ENCODE results near the gene CDH4. TPM values are rescaled to one million over a fixed set of nuclear protein-coding genes. Genes with fewer than 3 reads are reported as not detected.
A peak's percentile ranks its signal among the peaks of the same experiment; 100 is the strongest.

The CDH4 gene
- total RNA-seq, 1 experiment from 2014 or later: not detected

GRCh38 chr20:61886721-61887595, 634.9 kb downstream of the CDH4 start:
- H3K4me1 ChIP-seq (ENCODE audit: control insufficient read depth, insufficient read depth, low read length): no peaks in the 10 kb centered on the region
- no peak overlapping the region for H3K27ac ChIP-seq (ENCODE audit: low read length)
- intact Hi-C loops (cut with micrococcal nuclease; ENCODE audit: unreplicated experiment): no loop called here
- BruUV-seq (replicated peaks): no TSS peak
- in situ Hi-C loops (cut with HindIII; ENCODE audit: low pct_unique_long_range_greater_than_20kb, low sequenced_read_pairs): no loop called here
- CTCF ChIA-PET: interaction anchor here (0.7 kb wide), 1 partner anchor 401 kb away, joined by 8 read pairs; no protein-coding TSS in a partner anchor
- DNase-seq (ENCODE audit: low read depth, low spot score) (peak; percentile 42), ATAC-seq (peak; percentile 74)
- no peaks in the 10 kb centered on the region for H3K27me3 ChIP-seq (ENCODE audit: control insufficient read depth, insufficient read depth, low read length)
- TF ChIP-seq CTCF (IDR thresholded peaks at IDR 0.05) (peak; percentile 94), REST (IDR thresholded peaks at IDR 0.05; ENCODE audit: insufficient read depth in 1 of 2, low read depth in 2 of 2, low read length in 1 of 2) (no peak)
- no peak overlapping the region for H3K4me3 ChIP-seq (ENCODE audit: low read depth in 2 of 2, low read length in 2 of 2)
- no peaks in the 10 kb centered on the region for H3K9me3 ChIP-seq (ENCODE audit: control insufficient read depth, insufficient read depth, low read depth, low read length)
- no peaks in the 10 kb centered on the region for H3K36me3 ChIP-seq (ENCODE audit: control insufficient read depth, insufficient read depth, low read length)
- POLR2A ChIA-PET: no interaction called here

DNA sequence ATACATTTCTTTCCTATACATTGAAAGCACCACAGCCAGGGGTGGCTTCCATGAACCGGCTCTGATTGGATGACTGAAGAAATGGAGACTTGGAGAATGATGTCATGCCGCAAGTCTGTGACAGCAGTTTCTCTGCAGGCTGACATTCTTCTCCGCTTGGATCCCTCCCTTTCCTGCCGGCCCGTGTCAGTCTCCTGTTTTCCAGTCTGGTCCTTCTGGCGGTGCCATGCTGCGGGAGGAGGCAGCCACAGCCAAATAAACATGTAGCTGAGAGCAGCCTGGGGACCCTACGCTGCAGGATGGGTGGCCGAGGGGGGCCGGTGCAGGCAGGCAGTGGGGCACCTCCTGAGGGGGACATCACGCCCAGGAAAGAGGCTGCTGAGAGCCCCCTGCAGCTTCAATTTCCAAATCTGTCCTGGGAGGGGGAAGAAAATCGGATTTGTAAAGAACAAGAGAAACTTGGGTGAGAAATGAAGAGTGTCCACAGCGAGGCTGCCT, 635.6 kb downstream of the CDH4 start:
- ChIA-PET CTCF (interaction anchor here (0.7 kb wide), 1 partner anchor 402 kb away, joined by 8 read pairs; no protein-coding TSS in a partner anchor), POLR2A (no interaction called here)
- in situ Hi-C loops (cut with HindIII; ENCODE audit: low pct_unique_long_range_greater_than_20kb, low sequenced_read_pairs): no loop called here
- no peak overlapping the region for H3K27ac ChIP-seq (ENCODE audit: low read length)
- H3K36me3 ChIP-seq (ENCODE audit: control insufficient read depth, insufficient read depth, low read length): no peaks in the 10 kb centered on the region
- no peaks in the 10 kb centered on the region for H3K4me1 ChIP-seq (ENCODE audit: control insufficient read depth, insufficient read depth, low read length)
- BruUV-seq (replicated peaks): no TSS peak
- no peak overlapping the region for H3K4me3 ChIP-seq (ENCODE audit: low read depth in 2 of 2, low read length in 2 of 2)
- H3K9me3 ChIP-seq (ENCODE audit: control insufficient read depth, insufficient read depth, low read depth, low read length): no peaks in the 10 kb centered on the region
- DNase-seq (ENCODE audit: low read depth, low spot score) (no peak), ATAC-seq (no peak)
- intact Hi-C loops (cut with micrococcal nuclease; ENCODE audit: unreplicated experiment): no loop called here
- no peaks in the 10 kb centered on the region for H3K27me3 ChIP-seq (ENCODE audit: control insufficient read depth, insufficient read depth, low read length)
- TF ChIP-seq REST (IDR thresholded peaks at IDR 0.05; ENCODE audit: insufficient read depth in 1 of 2, low read depth in 2 of 2, low read length in 1 of 2) (no peak), TCF7L2 (IDR thresholded peaks at IDR 0.05; ENCODE audit: low read depth, low read length) (no peak), SIN3A (IDR thresholded peaks at IDR 0.05; ENCODE audit: borderline replicate concordance, insufficient read depth, low read depth, low read length) (no peak), POLR2AphosphoS5 (IDR thresholded peaks at IDR 0.05; ENCODE audit: low read depth, low read length) (no peak), CTCF (IDR thresholded peaks at IDR 0.05) (no peak; the same call in 1 of the 2 replicates)
